ENCODE measurements around the gene PUS10.

GRCh38 chr2:60965499-60965785, 52.6 kb downstream of the PUS10 start:
- no peak for TF ChIP-seq CTCF (IDR thresholded peaks at IDR 0.05)
- no peak for TF ChIP-seq POLR2A (IDR thresholded peaks at IDR 0.05)
